B cell (primary cell): ENCODE measurements around the gene ZMYM2. TPM values are rescaled to one million over a fixed set of nuclear protein-coding genes. Genes with fewer than 3 reads are reported as not detected.

ENCODE experiments used
- ATAC-seq: fragments of 200-7000 bp; cut with Tn5 transposase; one replicate; pipeline ENCODE4 v1.10.0; 2021; ENCODE audit warnings: low read depth, mild to moderate bottlenecking, moderate number of reproducible peaks, moderate library complexity
- CTCF ChIA-PET: fragments of 350-600 bp; sonication (Branson Sonifier 250); formaldehyde crosslinking; loops from one replicate; lab custom pipeline; 2021; ENCODE audit warnings: antibody characterized with exemption, inconsistent platforms; lab: Charles Lee
- POLR2A ChIA-PET: fragments of 350-600 bp; sonication (Branson Sonifier 250); formaldehyde crosslinking; loops from one replicate; lab custom pipeline; 2021; ENCODE audit warnings: antibody characterized with exemption; lab: Charles Lee
- DNase-seq: peaks from one replicate; pipeline ENCODE4 v3.0.0; 2013
- H2AFZ ChIP-seq: 2 replicates; pipeline ENCODE4 v1.6.1; 2012; ENCODE audit warnings: mild to moderate bottlenecking, low read depth, low read length; ENCODE audit not compliant: insufficient read depth, poor library complexity, severe bottlenecking
- H3K27ac ChIP-seq, 2 donors: 1 replicate in 1 of 2; 2 replicates in 1 of 2; pipeline ENCODE4 v1.5.1; 2012 to 2013; ENCODE audit warnings: low read length in 2 of 2, mild to moderate bottlenecking in 2 of 2, moderate library complexity in 1 of 2
- H3K27me3 ChIP-seq, 4 experiments: fragments of 200-600 bp in 1 of 4; sonication (generic) in 1 of 4; replicated peaks in 1 of 4; 1 replicate in 2 of 4; 2 replicates in 2 of 4; pipeline versions ENCODE4 v1.6.1 to v1.7.0; 2013 to 2016; ENCODE audit warnings: low read length in 3 of 4, mild to moderate bottlenecking in 2 of 4, mixed read lengths in 1 of 4, moderate library complexity in 1 of 4; ENCODE audit not compliant: insufficient read depth in 4 of 4, control insufficient read depth in 3 of 4; ENCODE audit errors: control extremely low read depth in 1 of 4
- H3K36me3 ChIP-seq, 2 experiments: replicated peaks in 1 of 2; 1 replicate in 1 of 2; 2 replicates in 1 of 2; pipeline versions ENCODE4 v1.6.1 to v1.7.1; 2013; ENCODE audit warnings: low read length in 1 of 2; ENCODE audit not compliant: insufficient read depth in 2 of 2, control insufficient read depth in 1 of 2; ENCODE audit errors: control extremely low read depth in 1 of 2, extremely low read depth in 1 of 2
- H3K4me1 ChIP-seq, 2 donors: fragments of 200-600 bp in 1 of 2; sonication (generic) in 1 of 2; 1 replicate in 1 of 2; 2 replicates in 1 of 2; pipeline versions ENCODE4 v1.5.1 to v1.6.1; 2013 to 2017; ENCODE audit warnings: low read length in 2 of 2; ENCODE audit not compliant: control insufficient read depth in 2 of 2, insufficient read depth in 2 of 2
- H3K4me2 ChIP-seq: replicated peaks from 2 replicates; pipeline ENCODE3; 2012; ENCODE audit warnings: mild to moderate bottlenecking, low read depth, low read length; ENCODE audit not compliant: poor library complexity, severe bottlenecking
- H3K4me3 ChIP-seq, 5 experiments: fragments of 200-600 bp in 1 of 5; sonication (generic) in 1 of 5; 1 replicate in 3 of 5; 2 replicates in 2 of 5; pipeline versions ENCODE4 v1.5.1 to v1.7.0; 2011 to 2016; ENCODE audit warnings: low read length in 4 of 5, mild to moderate bottlenecking in 4 of 5, low read depth in 2 of 5, control low read depth in 1 of 5, moderate library complexity in 1 of 5; ENCODE audit not compliant: insufficient read depth in 1 of 5; ENCODE audit errors: control extremely low read depth in 1 of 5, extremely low read depth in 1 of 5
- H3K79me2 ChIP-seq: fragments of 200-600 bp; sonication (generic); one replicate; pipeline ENCODE4 v1.6.0; 2016; ENCODE audit warnings: low read length; ENCODE audit not compliant: control insufficient read depth, insufficient read depth
- H3K9ac ChIP-seq: fragments of 200-600 bp; sonication (generic); 2 replicates; pipeline ENCODE4 v1.6.1; 2017; ENCODE audit warnings: mild to moderate bottlenecking, low read length, moderate library complexity
- H3K9me3 ChIP-seq, 3 donors: one replicate each; pipeline versions ENCODE4 v1.6.1 to v1.7.1; 2013; ENCODE audit warnings: low read length in 2 of 3; ENCODE audit not compliant: control insufficient read depth in 2 of 3, insufficient read depth in 1 of 3; ENCODE audit errors: control extremely low read depth in 1 of 3
- H4K20me1 ChIP-seq: 2 replicates; pipeline ENCODE4 v1.6.0; 2012; ENCODE audit warnings: mild to moderate bottlenecking, low read length; ENCODE audit not compliant: insufficient read depth, control insufficient read depth, poor library complexity, severe bottlenecking
- H3K27ac Mint-ChIP-seq: one replicate; pipeline ENCODE4 v1.8.0; 2021; ENCODE audit warnings: mixed read lengths
- H3K27me3 Mint-ChIP-seq: one replicate; pipeline ENCODE4 v1.8.0; 2021; ENCODE audit warnings: mixed read lengths
- H3K4me1 Mint-ChIP-seq: one replicate; pipeline ENCODE4 v1.8.0; 2021; ENCODE audit warnings: mixed read lengths
- H3K4me3 Mint-ChIP-seq: one replicate; pipeline ENCODE4 v1.8.0; 2021; ENCODE audit warnings: mixed read lengths
- H3K9me3 Mint-ChIP-seq: one replicate; pipeline ENCODE4 v1.8.0; 2022; ENCODE audit warnings: mixed read lengths; ENCODE audit not compliant: insufficient read depth
- EZH2 ChIP-seq: IDR thresholded peaks from 2 replicates; pipeline ENCODE4 v1.6.1; 2012; ENCODE audit warnings: borderline replicate concordance, low read depth, mild to moderate bottlenecking, moderate library complexity, low read length; ENCODE audit not compliant: insufficient read depth, poor library complexity, severe bottlenecking
- WGBS: methylation state at CpG from one replicate; pipeline ENCODE4 v1.1.5; 2013; ENCODE audit warnings: missing lambda C conversion rate; ENCODE audit not compliant: insufficient coverage; 5-methylcytosine and 5-hydroxymethylcytosine counted together
- intact Hi-C: fragments of 100-400 bp; cut with micrococcal nuclease; formaldehyde crosslinking; loops from one replicate; pipeline ENCODE4 v1.10.0; 2022
- polyA plus RNA-seq: library from polyadenylated mRNA; depleted of rRNA; stranded (reverse); fragments of >200 nt; gene quantifications from 2 replicates; pipeline ENCODE4 v1.2.3, GENCODE V29; 2012
- total RNA-seq, 2 donors: library from RNA; stranded (reverse); fragments of 120-200 nt in 1 of 2; gene quantifications; 1 replicate in 1 of 2; 2 replicates in 1 of 2; pipeline versions ENCODE4 v1.2.3 to v1.2.4, GENCODE V29; 2013 to 2022
- TF ChIP-seq, protein P1 (sequence below): fragments of 200-600 bp; IDR thresholded peaks from one replicate; pipeline ENCODE4 v1.8.0; 2022; ENCODE audit warnings: antibody characterized with exemption, mild to moderate bottlenecking

ZMYM2 gene
- total and polyA plus RNA-seq, 2 donors (not counting 1 experiment from before 2014, with no cell fraction given) = 21.7 to 131 TPM

DNA sequence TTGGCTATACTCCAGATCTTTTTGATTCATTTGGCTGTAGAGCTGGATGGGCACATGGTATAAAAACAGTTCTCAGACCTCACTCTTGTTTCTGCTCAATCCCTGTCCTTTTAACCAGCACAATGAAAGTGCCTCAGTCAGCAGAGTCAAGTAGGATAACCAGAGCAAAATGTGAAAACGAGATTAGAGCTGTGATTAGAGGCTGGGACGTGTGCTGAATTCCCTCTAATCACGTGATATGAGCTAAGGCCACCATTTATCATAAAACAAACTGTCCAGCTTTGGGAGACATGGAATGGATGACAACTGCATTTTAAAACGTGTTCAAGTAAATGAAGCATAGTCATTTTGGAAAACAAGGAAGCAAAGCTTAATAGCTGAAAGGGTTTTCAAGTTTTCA lies 148.2 kb downstream of the ZMYM2 start:
- Mint-ChIP-seq H3K27ac (no peak overlapping the region), H3K4me3 (no peak overlapping the region), H3K27me3 (peaks cover 46% of the 10 kb centered on the region), H3K9me3 (no peaks in the 10 kb centered on the region), H3K4me1 (no peaks in the 10 kb centered on the region)
- H4K20me1 ChIP-seq = no peaks in the 10 kb centered on the region
- no peak for ATAC-seq
- intact Hi-C loops = no loop called here
- no peaks in the 10 kb centered on the region for H3K79me2 ChIP-seq
- no peak overlapping the region for H3K27ac ChIP-seq
- no peak overlapping the region for H2AFZ ChIP-seq
- POLR2A ChIA-PET = no interaction called here
- no peaks in the 10 kb centered on the region for H3K9me3 ChIP-seq
- CTCF ChIA-PET = interaction anchor here (0.9 to 1.0 kb wide), 2 partner anchors 10 to 19 kb away, joined by 3 read pairs; no protein-coding TSS in a partner anchor
- no peak for DNase-seq
- H3K4me1 ChIP-seq = no peaks in the 10 kb centered on the region
- WGBS = 22% methylated on average over 1 of the region's 4 CpGs
- peaks cover 0 to 12% (median 1%) of the 10 kb centered on the region in 4 experiments for H3K27me3 ChIP-seq
- H3K36me3 ChIP-seq = no peaks in the 10 kb centered on the region
- no peak overlapping the region for H3K4me2 ChIP-seq
- H3K9ac ChIP-seq = no peak overlapping the region
- TF ChIP-seq, protein P1, sequence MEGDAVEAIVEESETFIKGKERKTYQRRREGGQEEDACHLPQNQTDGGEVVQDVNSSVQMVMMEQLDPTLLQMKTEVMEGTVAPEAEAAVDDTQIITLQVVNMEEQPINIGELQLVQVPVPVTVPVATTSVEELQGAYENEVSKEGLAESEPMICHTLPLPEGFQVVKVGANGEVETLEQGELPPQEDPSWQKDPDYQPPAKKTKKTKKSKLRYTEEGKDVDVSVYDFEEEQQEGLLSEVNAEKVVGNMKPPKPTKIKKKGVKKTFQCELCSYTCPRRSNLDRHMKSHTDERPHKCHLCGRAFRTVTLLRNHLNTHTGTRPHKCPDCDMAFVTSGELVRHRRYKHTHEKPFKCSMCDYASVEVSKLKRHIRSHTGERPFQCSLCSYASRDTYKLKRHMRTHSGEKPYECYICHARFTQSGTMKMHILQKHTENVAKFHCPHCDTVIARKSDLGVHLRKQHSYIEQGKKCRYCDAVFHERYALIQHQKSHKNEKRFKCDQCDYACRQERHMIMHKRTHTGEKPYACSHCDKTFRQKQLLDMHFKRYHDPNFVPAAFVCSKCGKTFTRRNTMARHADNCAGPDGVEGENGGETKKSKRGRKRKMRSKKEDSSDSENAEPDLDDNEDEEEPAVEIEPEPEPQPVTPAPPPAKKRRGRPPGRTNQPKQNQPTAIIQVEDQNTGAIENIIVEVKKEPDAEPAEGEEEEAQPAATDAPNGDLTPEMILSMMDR = no peak
- no peak for TF ChIP-seq EZH2
- no peak overlapping the region for H3K4me3 ChIP-seq

DNA sequence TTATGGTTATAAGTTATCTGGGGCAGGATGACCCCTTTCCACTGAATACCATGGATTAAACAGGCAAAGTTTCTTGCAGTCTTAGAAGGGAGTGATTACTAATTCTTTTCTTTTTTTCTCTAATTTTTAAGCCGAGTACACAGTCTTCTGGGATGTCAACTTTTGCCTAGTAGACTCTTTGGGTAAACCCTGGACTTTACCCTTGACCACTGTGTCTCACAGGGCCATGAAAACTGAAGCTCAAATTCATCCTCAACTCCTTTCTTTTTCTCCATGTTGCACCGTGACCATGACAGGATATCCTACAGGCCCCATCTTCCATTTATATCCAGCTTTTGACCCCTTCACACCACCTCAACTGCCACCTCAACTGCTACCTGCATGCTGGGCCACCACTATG lies 150.5 kb downstream of the ZMYM2 start:
- Histone ChIP-seq H3K4me1 (no peaks in the 10 kb centered on the region), H3K79me2 (no peaks in the 10 kb centered on the region), H2AFZ (no peak overlapping the region), H3K27ac (no peak overlapping the region), H3K4me3 (no peak overlapping the region), H3K4me2 (no peak overlapping the region), H3K9ac (no peak overlapping the region), H4K20me1 (no peaks in the 10 kb centered on the region), H3K36me3 (no peaks in the 10 kb centered on the region), H3K27me3 (peaks cover 0 to 8% (median 0%) of the 10 kb centered on the region in 4 experiments), H3K9me3 (no peaks in the 10 kb centered on the region)
- DNase-seq (no peak), ATAC-seq (no peak)
- Mint-ChIP-seq H3K27me3 (peaks cover 32% of the 10 kb centered on the region), H3K4me3 (no peak overlapping the region), H3K4me1 (no peaks in the 10 kb centered on the region), H3K27ac (no peak overlapping the region), H3K9me3 (no peaks in the 10 kb centered on the region)
- intact Hi-C loops = no loop called here
- no peak for TF ChIP-seq EZH2
- TF ChIP-seq, protein P1 = no peak
- ChIA-PET CTCF (interaction anchor here (1.0 kb wide), 1 partner anchor 19 kb away, joined by 3 read pairs; no protein-coding TSS in a partner anchor), POLR2A (no interaction called here)
- 93% methylated on average over 2 of the region's 2 CpGs for WGBS
